ENCODE measurements around the gene SCARB1. TPM values are rescaled to one million over a fixed set of nuclear protein-coding genes. Genes with fewer than 3 reads are reported as not detected.

SCARB1 gene
- total and polyA plus RNA-seq, 2 of the 13 experiments (the other 11 are each of a cell fraction or from before 2014, with no cell fraction given): 63.4 to 160 TPM

- TF ChIP-seq MXD3 (CRISPR knock-in tag; IDR thresholded peaks at IDR 0.05): no peak
- TF ChIP-seq TRIM22 (IDR thresholded peaks at IDR 0.05): no peak
- peak; percentile 70; the same call in 1 of the 2 replicates for TF ChIP-seq WIZ (CRISPR knock-in tag; IDR thresholded peaks at IDR 0.05)
- TF ChIP-seq, protein P1, sequence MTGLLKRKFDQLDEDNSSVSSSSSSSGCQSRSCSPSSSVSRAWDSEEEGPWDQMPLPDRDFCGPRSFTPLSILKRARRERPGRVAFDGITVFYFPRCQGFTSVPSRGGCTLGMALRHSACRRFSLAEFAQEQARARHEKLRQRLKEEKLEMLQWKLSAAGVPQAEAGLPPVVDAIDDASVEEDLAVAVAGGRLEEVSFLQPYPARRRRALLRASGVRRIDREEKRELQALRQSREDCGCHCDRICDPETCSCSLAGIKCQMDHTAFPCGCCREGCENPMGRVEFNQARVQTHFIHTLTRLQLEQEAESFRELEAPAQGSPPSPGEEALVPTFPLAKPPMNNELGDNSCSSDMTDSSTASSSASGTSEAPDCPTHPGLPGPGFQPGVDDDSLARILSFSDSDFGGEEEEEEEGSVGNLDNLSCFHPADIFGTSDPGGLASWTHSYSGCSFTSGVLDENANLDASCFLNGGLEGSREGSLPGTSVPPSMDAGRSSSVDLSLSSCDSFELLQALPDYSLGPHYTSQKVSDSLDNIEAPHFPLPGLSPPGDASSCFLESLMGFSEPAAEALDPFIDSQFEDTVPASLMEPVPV (CRISPR knock-in tag; IDR thresholded peaks at IDR 0.05): 0 out of 2 replicates have a peak, but pooled peaks have one; percentile 63
- no peak for TF ChIP-seq ZBTB42 (CRISPR knock-in tag; IDR thresholded peaks at IDR 0.05)
- no peak for TF ChIP-seq PAF1 (CRISPR knock-in tag; IDR thresholded peaks at IDR 0.05)
- TF ChIP-seq, protein P2, sequence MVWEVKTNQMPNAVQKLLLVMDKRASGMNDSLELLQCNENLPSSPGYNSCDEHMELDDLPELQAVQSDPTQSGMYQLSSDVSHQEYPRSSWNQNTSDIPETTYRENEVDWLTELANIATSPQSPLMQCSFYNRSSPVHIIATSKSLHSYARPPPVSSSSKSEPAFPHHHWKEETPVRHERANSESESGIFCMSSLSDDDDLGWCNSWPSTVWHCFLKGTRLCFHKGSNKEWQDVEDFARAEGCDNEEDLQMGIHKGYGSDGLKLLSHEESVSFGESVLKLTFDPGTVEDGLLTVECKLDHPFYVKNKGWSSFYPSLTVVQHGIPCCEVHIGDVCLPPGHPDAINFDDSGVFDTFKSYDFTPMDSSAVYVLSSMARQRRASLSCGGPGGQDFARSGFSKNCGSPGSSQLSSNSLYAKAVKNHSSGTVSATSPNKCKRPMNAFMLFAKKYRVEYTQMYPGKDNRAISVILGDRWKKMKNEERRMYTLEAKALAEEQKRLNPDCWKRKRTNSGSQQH (CRISPR knock-in tag; IDR thresholded peaks at IDR 0.05; ENCODE audit: low read depth): 0 out of 2 replicates have a peak, but pooled peaks have one; percentile 71
- TF ChIP-seq ZSCAN12 (CRISPR knock-in tag; IDR thresholded peaks at IDR 0.05): no peak
- TF ChIP-seq ZNF326 (CRISPR knock-in tag; IDR thresholded peaks at IDR 0.05; ENCODE audit: borderline replicate concordance): no peak
- TF ChIP-seq, protein P3, sequence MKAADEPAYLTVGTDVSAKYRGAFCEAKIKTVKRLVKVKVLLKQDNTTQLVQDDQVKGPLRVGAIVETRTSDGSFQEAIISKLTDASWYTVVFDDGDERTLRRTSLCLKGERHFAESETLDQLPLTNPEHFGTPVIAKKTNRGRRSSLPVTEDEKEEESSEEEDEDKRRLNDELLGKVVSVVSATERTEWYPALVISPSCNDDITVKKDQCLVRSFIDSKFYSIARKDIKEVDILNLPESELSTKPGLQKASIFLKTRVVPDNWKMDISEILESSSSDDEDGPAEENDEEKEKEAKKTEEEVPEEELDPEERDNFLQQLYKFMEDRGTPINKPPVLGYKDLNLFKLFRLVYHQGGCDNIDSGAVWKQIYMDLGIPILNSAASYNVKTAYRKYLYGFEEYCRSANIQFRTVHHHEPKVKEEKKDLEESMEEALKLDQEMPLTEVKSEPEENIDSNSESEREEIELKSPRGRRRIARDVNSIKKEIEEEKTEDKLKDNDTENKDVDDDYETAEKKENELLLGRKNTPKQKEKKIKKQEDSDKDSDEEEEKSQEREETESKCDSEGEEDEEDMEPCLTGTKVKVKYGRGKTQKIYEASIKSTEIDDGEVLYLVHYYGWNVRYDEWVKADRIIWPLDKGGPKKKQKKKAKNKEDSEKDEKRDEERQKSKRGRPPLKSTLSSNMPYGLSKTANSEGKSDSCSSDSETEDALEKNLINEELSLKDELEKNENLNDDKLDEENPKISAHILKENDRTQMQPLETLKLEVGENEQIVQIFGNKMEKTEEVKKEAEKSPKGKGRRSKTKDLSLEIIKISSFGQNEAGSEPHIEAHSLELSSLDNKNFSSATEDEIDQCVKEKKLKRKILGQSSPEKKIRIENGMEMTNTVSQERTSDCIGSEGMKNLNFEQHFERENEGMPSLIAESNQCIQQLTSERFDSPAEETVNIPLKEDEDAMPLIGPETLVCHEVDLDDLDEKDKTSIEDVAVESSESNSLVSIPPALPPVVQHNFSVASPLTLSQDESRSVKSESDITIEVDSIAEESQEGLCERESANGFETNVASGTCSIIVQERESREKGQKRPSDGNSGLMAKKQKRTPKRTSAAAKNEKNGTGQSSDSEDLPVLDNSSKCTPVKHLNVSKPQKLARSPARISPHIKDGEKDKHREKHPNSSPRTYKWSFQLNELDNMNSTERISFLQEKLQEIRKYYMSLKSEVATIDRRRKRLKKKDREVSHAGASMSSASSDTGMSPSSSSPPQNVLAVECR (CRISPR knock-in tag; IDR thresholded peaks at IDR 0.05; ENCODE audit: borderline replicate concordance): peak; percentile 53; the same call in 1 of the 2 replicates
- 0 out of 2 replicates have a peak, but pooled peaks have one; percentile 38 for TF ChIP-seq RNF2 (conservative IDR thresholded peaks at IDR 0.05; ENCODE audit: low read depth)
- TF ChIP-seq POGZ (CRISPR knock-in tag; IDR thresholded peaks at IDR 0.05): peak; percentile 89
- TF ChIP-seq NCOR1 (IDR thresholded peaks at IDR 0.05; ENCODE audit: borderline replicate concordance, low read length): peak; percentile 89; the same call in 1 of the 2 replicates
- no peak; the same call in 1 of the 2 replicates for TF ChIP-seq ZNF788 (CRISPR knock-in tag; IDR thresholded peaks at IDR 0.05; ENCODE audit: borderline replicate concordance)
- TF ChIP-seq, protein P4, sequence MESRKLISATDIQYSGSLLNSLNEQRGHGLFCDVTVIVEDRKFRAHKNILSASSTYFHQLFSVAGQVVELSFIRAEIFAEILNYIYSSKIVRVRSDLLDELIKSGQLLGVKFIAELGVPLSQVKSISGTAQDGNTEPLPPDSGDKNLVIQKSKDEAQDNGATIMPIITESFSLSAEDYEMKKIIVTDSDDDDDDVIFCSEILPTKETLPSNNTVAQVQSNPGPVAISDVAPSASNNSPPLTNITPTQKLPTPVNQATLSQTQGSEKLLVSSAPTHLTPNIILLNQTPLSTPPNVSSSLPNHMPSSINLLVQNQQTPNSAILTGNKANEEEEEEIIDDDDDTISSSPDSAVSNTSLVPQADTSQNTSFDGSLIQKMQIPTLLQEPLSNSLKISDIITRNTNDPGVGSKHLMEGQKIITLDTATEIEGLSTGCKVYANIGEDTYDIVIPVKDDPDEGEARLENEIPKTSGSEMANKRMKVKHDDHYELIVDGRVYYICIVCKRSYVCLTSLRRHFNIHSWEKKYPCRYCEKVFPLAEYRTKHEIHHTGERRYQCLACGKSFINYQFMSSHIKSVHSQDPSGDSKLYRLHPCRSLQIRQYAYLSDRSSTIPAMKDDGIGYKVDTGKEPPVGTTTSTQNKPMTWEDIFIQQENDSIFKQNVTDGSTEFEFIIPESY (CRISPR knock-in tag; IDR thresholded peaks at IDR 0.05): peak; percentile 7; the same call in 1 of the 2 replicates
- TF ChIP-seq ZNF552 (CRISPR knock-in tag; IDR thresholded peaks at IDR 0.05; ENCODE audit: borderline replicate concordance): no peak
- peak; percentile 96 for TF ChIP-seq ZBTB38 (CRISPR knock-in tag; IDR thresholded peaks at IDR 0.05)
These were observed 25.5 kb downstream of the SCARB1 start (continued) for GRCh38 chr12:124837958-124838803.
